Sigmoid colon (tissue), 7 donors: ENCODE measurements around the gene IL3. TPM values are rescaled to one million over a fixed set of nuclear protein-coding genes. Genes with fewer than 3 reads are reported as not detected.

Source experiments
- DNase-seq: peaks from one replicate; pipeline ENCODE4 v3.0.0-alpha.2; 2019
- H3K27ac ChIP-seq, 4 donors: fragments of 200-600 bp; sonication (generic); one replicate each; pipeline ENCODE4 v1.5.1; 2016 to 2019; ENCODE audit warnings: mild to moderate bottlenecking in 1 of 4
- H3K27me3 ChIP-seq, 3 donors: fragments of 200-600 bp; sonication (generic); one replicate each; pipeline ENCODE4 v1.5.1; 2019; ENCODE audit warnings: mild to moderate bottlenecking in 1 of 3
- H3K36me3 ChIP-seq, 4 donors: fragments of 200-600 bp; sonication (generic); one replicate each; pipeline ENCODE4 v1.5.1; 2016 to 2019
- H3K4me1 ChIP-seq, 4 donors: fragments of 200-600 bp; sonication (generic); one replicate each; pipeline ENCODE4 v1.5.1; 2017 to 2019
- H3K4me3 ChIP-seq, 4 donors: fragments of 200-600 bp; sonication (generic); one replicate each; pipeline ENCODE4 v1.5.1; 2017 to 2019; ENCODE audit warnings: mild to moderate bottlenecking in 2 of 4, moderate library complexity in 1 of 4
- H3K9me3 ChIP-seq, 4 donors: fragments of 200-600 bp in 3 of 4; sonication (generic) in 3 of 4; one replicate each; pipeline versions ENCODE4 v1.5.1 to v1.6.1; 2013 to 2019
- CTCF ChIP-seq, 4 experiments: fragments of 450-650 bp in 3 of 4; fragments of 200-600 bp in 1 of 4; IDR thresholded peaks; one replicate each; pipeline ENCODE4 v1.5.1; 2016 to 2019; ENCODE audit warnings: antibody characterized with exemption in 4 of 4, mild to moderate bottlenecking in 3 of 4, moderate library complexity in 2 of 4
- EP300 ChIP-seq, 4 donors: sonication (generic); formaldehyde crosslinking; IDR thresholded peaks; one replicate each; pipeline ENCODE4 v1.6.1; 2017; ENCODE audit warnings: antibody characterized with exemption in 4 of 4
- POLR2A ChIP-seq, 2 donors: fragments of 450-650 bp; IDR thresholded peaks; one replicate each; pipeline ENCODE4 v1.6.1; 2016; ENCODE audit warnings: antibody characterized with exemption in 2 of 2, mild to moderate bottlenecking in 2 of 2, moderate library complexity in 2 of 2
- POLR2AphosphoS5 ChIP-seq, 4 donors: sonication (generic); formaldehyde crosslinking; IDR thresholded peaks; one replicate each; pipeline ENCODE4 v1.6.1; 2017; ENCODE audit warnings: antibody characterized with exemption in 4 of 4
- WGBS, 2 donors: extraction: QIAGEN DNeasy Blood & Tissue Kit; methylation state at CpG; one replicate each; pipeline ENCODE4 v1.1.7; 2013; 5-methylcytosine and 5-hydroxymethylcytosine counted together
- intact Hi-C: fragments of 100-400 bp; cut with DNase I; formaldehyde crosslinking; loops from one replicate; pipeline ENCODE4 v1.15.1; 2023
- polyA plus RNA-seq, 3 donors: library from polyadenylated mRNA; stranded (reverse); fragments of 200-250 nt; gene quantifications; one replicate each; pipeline ENCODE4 v1.2.3, GENCODE V29; 2013
- total RNA-seq, 4 donors: library from RNA; depleted of rRNA; stranded (reverse); fragments of >200 nt; gene quantifications; one replicate each; pipeline ENCODE4 v1.1.0, GENCODE V29; 2016
- donor health status: healthy with polysubstance abuse.
- donor health status: Bipolar disorder and iron deficiency.
- donor health status: healthy.

IL3 gene
- total and polyA plus RNA-seq, 7 donors = not detected

GRCh38 chr5:132021654-132022053, 38.8 kb upstream of the IL3 start:
- no peak for TF ChIP-seq POLR2AphosphoS5 (IDR thresholded peaks at IDR 0.05)
- no peak for TF ChIP-seq POLR2A (IDR thresholded peaks at IDR 0.05)
- TF ChIP-seq CTCF (IDR thresholded peaks at IDR 0.05) = no peak
- no peak for TF ChIP-seq EP300 (IDR thresholded peaks at IDR 0.05)
- Histone ChIP-seq H3K36me3 (no peaks in the 10 kb centered on the region), H3K27ac (no peak overlapping the region), H3K9me3 (no peaks in the 10 kb centered on the region), H3K27me3 (peaks cover 0 to 5% (median 0%) of the 10 kb centered on the region in 3 donors), H3K4me1 (no peaks in the 10 kb centered on the region), H3K4me3 (no peak overlapping the region)
- intact Hi-C loops = no loop called here
- no peak for DNase-seq
- WGBS, 2 donors = 72 to 74% methylated on average over 2 of the region's 2 CpGs

GRCh38 chr5:132022737-132023136, 37.7 kb upstream of the IL3 start:
- intact Hi-C loops = no loop called here
- H3K27ac ChIP-seq = no peak overlapping the region
- H3K27me3 ChIP-seq = peaks cover 0 to 4% (median 0%) of the 10 kb centered on the region in 3 donors
- DNase-seq = no peak
- no peak for TF ChIP-seq CTCF (IDR thresholded peaks at IDR 0.05)
- no peaks in the 10 kb centered on the region for H3K36me3 ChIP-seq
- no peaks in the 10 kb centered on the region for H3K9me3 ChIP-seq
- no peaks in the 10 kb centered on the region for H3K4me1 ChIP-seq
- H3K4me3 ChIP-seq = no peak overlapping the region
- WGBS, 2 donors = 70 to 84% methylated on average over 2 of the region's 2 CpGs

- H3K9me3 ChIP-seq = no peaks in the 10 kb centered on the region
- no peak overlapping the region for H3K27ac ChIP-seq
- no peak for TF ChIP-seq EP300 (IDR thresholded peaks at IDR 0.05)
- TF ChIP-seq POLR2A (IDR thresholded peaks at IDR 0.05) = no peak
- no peak for TF ChIP-seq POLR2AphosphoS5 (IDR thresholded peaks at IDR 0.05)
- no peak for TF ChIP-seq CTCF (IDR thresholded peaks at IDR 0.05)
- no peaks in the 10 kb centered on the region for H3K4me1 ChIP-seq
- no peaks in the 10 kb centered on the region for H3K27me3 ChIP-seq
- no peak overlapping the region for H3K4me3 ChIP-seq
- DNase-seq = no peak
- H3K36me3 ChIP-seq = no peaks in the 10 kb centered on the region
- WGBS, 2 donors = 62 to 74% methylated on average over 5 of the region's 5 CpGs
- intact Hi-C loops = no loop called here
These were observed 37.0 kb upstream of the IL3 start for GRCh38 chr5:132023258-132024116.

GRCh38 chr5:132024117-132024435, 36.4 kb upstream of the IL3 start:
- no peak for DNase-seq
- no peaks in the 10 kb centered on the region for H3K36me3 ChIP-seq
- no peaks in the 10 kb centered on the region for H3K4me1 ChIP-seq
- no peak overlapping the region for H3K4me3 ChIP-seq
- TF ChIP-seq POLR2A (IDR thresholded peaks at IDR 0.05) (no peak), EP300 (IDR thresholded peaks at IDR 0.05) (no peak), POLR2AphosphoS5 (IDR thresholded peaks at IDR 0.05) (no peak), CTCF (IDR thresholded peaks at IDR 0.05) (no peak)
- WGBS, 2 donors = 57 to 87% methylated on average over 4 of the region's 4 CpGs
- no peaks in the 10 kb centered on the region for H3K9me3 ChIP-seq
- no peaks in the 10 kb centered on the region for H3K27me3 ChIP-seq
- no peak overlapping the region for H3K27ac ChIP-seq
- intact Hi-C loops = no loop called here
